GM18867 (cell line): ENCODE results near the gene SPNS1.
"Not testable (repeated sequence)": the region's sequence is repeated elsewhere in the genome, so short reads cannot be mapped to it uniquely, and the experiment has no call there.

Experiments used
- ATAC-seq: cut with Tn5 transposase; IDR thresholded peaks from one replicate; pipeline ENCODE4 v1.9.1; 2021; ENCODE audit warnings: mild to moderate bottlenecking, moderate library complexity; ENCODE audit not compliant: unreplicated experiment

SPNS1 gene

GRCh38 chr16:28974437-28975157, at the start of gene SPNS1:
SPNS1 (plus strand) TSS chr16:28974778; CDS start chr16:28975152, 374 bp downstream.
- ATAC-seq = peak; percentile 84

- peak; percentile 30 for ATAC-seq
Measured at GRCh38 chr16:28925386-28926228, 49.0 kb upstream of the SPNS1 start.

GRCh38 chr16:28926284-28926683, 48.3 kb upstream of the SPNS1 start:
- ATAC-seq = not testable (repeated sequence)

- ATAC-seq = no peak
Measured at GRCh38 chr16:28927815-28928214, 46.8 kb upstream of the SPNS1 start.

GRCh38 chr16:28930203-28930602, 44.4 kb upstream of the SPNS1 start:
- ATAC-seq = no peak

GRCh38 chr16:28930652-28931051, 43.9 kb upstream of the SPNS1 start:
- no peak for ATAC-seq

GRCh38 chr16:28931801-28932225, 42.8 kb upstream of the SPNS1 start, which contains the start of gene CD19:
CD19 (plus strand) TSS chr16:28931971; CDS start chr16:28932001, 30 bp downstream.
- no peak for ATAC-seq

GRCh38 chr16:28932339-28933141, 42.0 kb upstream of the SPNS1 start:
- no peak for ATAC-seq

GRCh38 chr16:28933171-28933570, 41.4 kb upstream of the SPNS1 start:
- ATAC-seq = no peak

- ATAC-seq = no peak
Measured at GRCh38 chr16:28935346-28935745, 39.2 kb upstream of the SPNS1 start.

GRCh38 chr16:28935924-28936783, 38.4 kb upstream of the SPNS1 start:
- peak; percentile 61 for ATAC-seq

- no peak for ATAC-seq
Measured at GRCh38 chr16:28936784-28937155, 37.8 kb upstream of the SPNS1 start.

- ATAC-seq = no peak
Measured at GRCh38 chr16:28937222-28937876, 37.2 kb upstream of the SPNS1 start.

GRCh38 chr16:28938721-28939120, 35.9 kb upstream of the SPNS1 start:
- ATAC-seq = no peak

GRCh38 chr16:28939825-28940224, 34.8 kb upstream of the SPNS1 start:
- ATAC-seq = not testable (repeated sequence)

GRCh38 chr16:28943281-28943680, 31.3 kb upstream of the SPNS1 start:
- ATAC-seq = no peak

- no peak for ATAC-seq
Measured at GRCh38 chr16:28946681-28947080, 27.9 kb upstream of the SPNS1 start.

GRCh38 chr16:28950648-28951409, 23.7 kb upstream of the SPNS1 start, which contains the start of gene NFATC2IP:
NFATC2IP (plus strand) TSS chr16:28950937; CDS start chr16:28951012, 75 bp downstream.
- peak; percentile 92 for ATAC-seq
